ENCODE measurements around the gene NUAK2. TPM values are rescaled to one million over a fixed set of nuclear protein-coding genes. Genes with fewer than 3 reads are reported as not detected.

The NUAK2 gene
- total RNA-seq, 6 experiments from 2014 or later, result 6.3 to 8.2 (median 7.3) TPM

DNA sequence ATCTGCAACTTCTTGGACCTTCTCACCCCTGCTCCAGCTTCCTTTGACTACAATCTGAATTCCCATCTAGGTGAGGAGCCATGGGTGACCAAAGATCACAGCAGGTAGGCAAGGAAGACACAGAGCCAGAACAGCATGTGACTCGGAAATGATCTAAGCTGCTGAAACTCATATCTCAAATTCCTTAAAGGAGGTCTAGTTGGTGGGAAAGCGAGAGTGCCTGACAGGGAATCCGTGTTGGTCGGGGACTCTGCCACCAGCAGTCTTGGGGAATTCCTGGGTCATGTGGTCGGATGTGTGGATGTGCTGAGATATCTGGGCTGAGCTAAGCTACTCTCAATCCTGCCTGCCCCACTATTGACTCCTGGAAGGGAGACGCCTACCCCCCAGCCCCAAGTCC lies 3.2 kb upstream of the NUAK2 start:
- TF ChIP-seq, protein P1, sequence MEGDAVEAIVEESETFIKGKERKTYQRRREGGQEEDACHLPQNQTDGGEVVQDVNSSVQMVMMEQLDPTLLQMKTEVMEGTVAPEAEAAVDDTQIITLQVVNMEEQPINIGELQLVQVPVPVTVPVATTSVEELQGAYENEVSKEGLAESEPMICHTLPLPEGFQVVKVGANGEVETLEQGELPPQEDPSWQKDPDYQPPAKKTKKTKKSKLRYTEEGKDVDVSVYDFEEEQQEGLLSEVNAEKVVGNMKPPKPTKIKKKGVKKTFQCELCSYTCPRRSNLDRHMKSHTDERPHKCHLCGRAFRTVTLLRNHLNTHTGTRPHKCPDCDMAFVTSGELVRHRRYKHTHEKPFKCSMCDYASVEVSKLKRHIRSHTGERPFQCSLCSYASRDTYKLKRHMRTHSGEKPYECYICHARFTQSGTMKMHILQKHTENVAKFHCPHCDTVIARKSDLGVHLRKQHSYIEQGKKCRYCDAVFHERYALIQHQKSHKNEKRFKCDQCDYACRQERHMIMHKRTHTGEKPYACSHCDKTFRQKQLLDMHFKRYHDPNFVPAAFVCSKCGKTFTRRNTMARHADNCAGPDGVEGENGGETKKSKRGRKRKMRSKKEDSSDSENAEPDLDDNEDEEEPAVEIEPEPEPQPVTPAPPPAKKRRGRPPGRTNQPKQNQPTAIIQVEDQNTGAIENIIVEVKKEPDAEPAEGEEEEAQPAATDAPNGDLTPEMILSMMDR (IDR thresholded peaks at IDR 0.05), result no peak
- Mint-ChIP-seq H3K27ac (no peak overlapping the region), H3K4me1 (ENCODE audit: low read depth) (peaks cover 34% of the 10 kb centered on the region), H3K4me3 (no peak overlapping the region), H3K36me3 (ENCODE audit: low read depth) (peaks cover 11% of the 10 kb centered on the region; the same call in 1 of the 2 replicates), H3K27me3 (ENCODE audit: insufficient read depth) (peaks cover 20% of the 10 kb centered on the region), H3K9me3 (no peaks in the 10 kb centered on the region)
- DNase-seq, result no peak

DNA sequence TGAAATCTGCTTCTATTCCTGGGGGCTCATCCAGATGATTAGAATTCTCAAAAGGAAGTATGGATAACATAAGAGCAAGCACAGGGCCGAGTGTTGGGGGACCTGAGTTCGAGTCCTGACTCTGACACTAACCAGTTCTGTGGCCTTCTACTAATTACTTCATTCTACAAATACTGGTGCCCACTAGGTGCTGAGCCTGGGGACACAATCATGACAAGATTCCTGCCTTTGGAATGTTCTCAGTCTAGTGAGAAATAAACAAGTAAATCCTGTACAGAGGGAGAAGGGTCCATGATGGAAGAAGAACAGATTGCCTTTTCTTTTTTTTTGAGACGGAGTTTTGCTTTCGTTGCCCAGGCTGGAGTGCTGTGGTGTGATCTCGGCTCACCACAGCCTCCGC lies 2.2 kb upstream of the NUAK2 start:
- Mint-ChIP-seq H3K36me3 (ENCODE audit: low read depth) (peaks cover 11% of the 10 kb centered on the region; the same call in 1 of the 2 replicates), H3K4me1 (ENCODE audit: low read depth) (peaks cover 44% of the 10 kb centered on the region), H3K4me3 (no peak overlapping the region), H3K27me3 (ENCODE audit: insufficient read depth) (peaks cover 14% of the 10 kb centered on the region; the same call in 1 of the 2 replicates), H3K9me3 (no peaks in the 10 kb centered on the region), H3K27ac (no peak overlapping the region)
- no peak for DNase-seq
- TF ChIP-seq, protein P1 (IDR thresholded peaks at IDR 0.05), result no peak

DNA sequence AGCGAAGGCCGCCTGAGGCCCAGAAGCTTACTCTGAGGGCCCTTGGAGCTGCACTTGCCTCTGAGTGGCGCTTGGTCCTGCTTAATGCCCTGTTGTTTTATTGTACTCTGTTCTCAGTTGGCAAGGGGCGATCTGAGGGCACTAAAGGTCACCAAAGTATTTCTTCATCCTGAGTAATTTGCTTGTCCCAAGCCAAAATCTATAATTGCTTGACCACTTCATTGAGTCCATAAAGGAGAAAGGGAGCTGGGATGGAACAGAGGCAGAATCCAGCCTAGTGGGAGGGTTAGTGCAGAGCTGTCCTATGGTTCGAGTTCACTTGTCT lies 376 bp upstream of the NUAK2 start:
- DNase-seq, result no peak
- Mint-ChIP-seq H3K27ac (no peak overlapping the region), H3K4me1 (ENCODE audit: low read depth) (peaks cover 59% of the 10 kb centered on the region), H3K4me3 (peak overlapping the region; percentile 54; the same call in 1 of the 2 replicates), H3K9me3 (no peaks in the 10 kb centered on the region), H3K27me3 (ENCODE audit: insufficient read depth) (peaks cover 8% of the 10 kb centered on the region; the same call in 1 of the 2 replicates), H3K36me3 (ENCODE audit: low read depth) (peaks cover 17% of the 10 kb centered on the region; the same call in 1 of the 2 replicates)
- TF ChIP-seq, protein P1 (IDR thresholded peaks at IDR 0.05), result no peak

DNA sequence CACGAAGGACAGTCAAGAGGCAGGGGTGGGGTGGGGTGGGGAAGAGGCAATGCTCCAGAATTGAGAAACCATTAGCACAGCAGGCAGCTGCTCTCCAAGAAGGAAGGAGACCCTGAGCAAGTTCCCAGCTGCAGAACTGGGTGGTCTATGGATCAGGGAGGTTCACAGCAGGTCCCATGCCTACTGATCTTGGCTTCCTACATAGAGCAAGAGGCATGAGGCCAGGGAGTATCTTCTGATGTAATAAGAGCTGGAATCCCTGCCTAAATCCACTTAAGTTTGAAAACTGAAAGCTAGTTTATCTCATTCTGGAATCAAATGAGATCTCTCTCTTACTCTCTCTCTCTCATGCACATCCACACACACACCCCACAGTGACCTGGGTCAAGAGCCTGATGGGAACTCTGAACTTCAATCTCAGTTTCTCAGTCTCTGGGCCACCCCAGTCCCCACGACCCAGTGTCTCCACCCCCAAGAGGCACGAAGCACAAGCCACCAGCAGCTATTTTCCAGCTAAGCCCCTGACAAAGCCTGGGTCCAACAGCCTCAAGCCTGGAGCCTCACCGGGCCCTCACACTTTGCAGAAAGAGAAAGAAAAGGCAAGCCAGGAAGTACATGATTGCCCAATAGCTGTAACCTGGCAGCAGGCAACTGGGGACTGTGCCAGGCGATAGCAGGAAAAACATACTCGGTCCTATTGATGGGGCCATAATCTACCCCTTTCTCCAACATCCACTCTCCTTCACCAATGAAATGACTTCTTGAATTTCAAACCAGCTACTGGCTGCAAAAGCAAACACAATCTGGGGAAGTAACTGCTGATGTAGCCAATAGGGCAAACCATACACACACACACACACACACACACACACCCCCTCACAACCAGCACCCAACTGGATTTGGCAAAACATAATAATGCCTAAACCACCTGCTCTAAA lies 2.2 kb downstream of the NUAK2 start:
- peaks cover 3% of the 10 kb centered on the region; the same call in 1 of the 2 replicates for H3K27me3 Mint-ChIP-seq (ENCODE audit: insufficient read depth)
- peak overlapping the region; percentile 73 for H3K27ac Mint-ChIP-seq
- H3K36me3 Mint-ChIP-seq (ENCODE audit: low read depth), result peaks cover 17% of the 10 kb centered on the region; the same call in 1 of the 2 replicates
- TF ChIP-seq, protein P1 (IDR thresholded peaks at IDR 0.05), result no peak
- DNase-seq, result peak; percentile 54
- H3K9me3 Mint-ChIP-seq, result no peaks in the 10 kb centered on the region
- H3K4me1 Mint-ChIP-seq (ENCODE audit: low read depth), result peaks cover 60% of the 10 kb centered on the region
- H3K4me3 Mint-ChIP-seq, result peak overlapping the region; percentile 94

DNA sequence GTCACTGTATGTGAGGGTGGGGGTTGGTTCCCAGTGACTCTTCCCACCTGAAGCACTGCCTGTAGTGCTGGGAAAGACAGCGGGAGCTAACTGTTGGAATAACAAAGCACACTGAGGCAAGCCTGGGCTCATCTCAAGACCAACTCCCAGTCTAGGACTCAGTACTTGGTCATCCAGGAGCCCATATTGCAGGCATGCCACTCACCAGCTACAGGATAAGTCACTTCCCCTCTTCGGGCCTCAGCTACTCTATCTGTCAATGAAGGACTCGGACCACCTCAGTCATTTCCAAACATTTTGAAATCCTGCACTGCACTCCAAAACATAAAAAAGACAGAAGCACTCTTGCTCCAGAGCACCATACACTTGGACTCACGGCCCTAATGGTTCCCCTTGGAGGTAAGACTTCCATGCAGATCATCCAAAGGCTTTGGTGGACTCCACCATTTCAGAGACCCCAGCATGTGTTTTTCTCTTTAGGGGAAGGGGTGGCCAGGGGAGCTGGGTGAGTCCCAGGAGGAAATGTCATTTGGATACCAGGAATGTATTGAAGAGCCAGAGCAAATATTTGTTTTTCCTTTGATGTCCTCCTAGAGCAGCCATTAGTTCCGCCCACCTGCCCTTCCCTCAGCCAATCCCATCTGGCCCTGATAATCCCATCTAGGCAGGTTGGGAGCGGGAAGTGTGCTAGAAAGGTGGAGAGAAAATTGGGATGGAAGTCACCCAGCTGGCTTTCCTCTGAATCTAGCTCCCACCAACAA lies 3.1 kb downstream of the NUAK2 start:
- Mint-ChIP-seq H3K36me3 (ENCODE audit: low read depth) (peaks cover 17% of the 10 kb centered on the region; the same call in 1 of the 2 replicates), H3K4me3 (peak overlapping the region; percentile 94), H3K9me3 (no peaks in the 10 kb centered on the region), H3K4me1 (ENCODE audit: low read depth) (peaks cover 70% of the 10 kb centered on the region), H3K27ac (peak overlapping the region; percentile 37), H3K27me3 (ENCODE audit: insufficient read depth) (no peaks in the 10 kb centered on the region; the same call in 1 of the 2 replicates)
- TF ChIP-seq, protein P1 (IDR thresholded peaks at IDR 0.05), result no peak
- DNase-seq, result no peak
